Eye (tissue), 1 donor: ENCODE data around the gene STRIP2.
"Not testable (repeated sequence)": the region's sequence is repeated elsewhere in the genome, so short reads cannot be mapped to it uniquely, and the experiment has no call there.

Experiments used
- DNase-seq: peaks from one replicate; pipeline ENCODE4 v3.0.0-alpha.2; 2015

The STRIP2 gene

DNA sequence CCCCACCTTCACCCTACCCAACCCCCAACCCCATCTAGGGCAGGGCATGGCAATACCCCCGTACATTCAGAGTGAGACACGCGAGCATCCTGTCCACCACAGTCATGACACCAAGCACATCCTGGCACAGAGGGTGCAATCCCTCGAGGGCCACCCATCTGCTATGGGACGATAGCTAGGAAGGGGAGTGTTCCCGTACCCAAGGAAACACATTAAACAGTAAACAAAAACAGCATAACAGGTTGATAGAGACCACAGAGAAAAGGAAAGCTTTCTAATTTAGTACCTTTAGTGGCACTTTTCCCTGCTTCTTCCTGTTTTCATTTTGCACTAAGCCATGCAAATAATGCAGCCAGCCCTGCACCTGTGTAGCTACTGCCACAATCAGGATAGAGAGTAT is 65.8 kb downstream of the STRIP2 start:
- no peak for DNase-seq

- peak; percentile 87 for DNase-seq
Measured at GRCh38 chr7:129501760-129502707, 67.8 kb downstream of the STRIP2 start, which contains the start of gene SMKR1. TSS of gene SMKR1 (plus strand) at chr7:129502531. CDS start at chr7:129502825, 294 bp downstream.

DNA sequence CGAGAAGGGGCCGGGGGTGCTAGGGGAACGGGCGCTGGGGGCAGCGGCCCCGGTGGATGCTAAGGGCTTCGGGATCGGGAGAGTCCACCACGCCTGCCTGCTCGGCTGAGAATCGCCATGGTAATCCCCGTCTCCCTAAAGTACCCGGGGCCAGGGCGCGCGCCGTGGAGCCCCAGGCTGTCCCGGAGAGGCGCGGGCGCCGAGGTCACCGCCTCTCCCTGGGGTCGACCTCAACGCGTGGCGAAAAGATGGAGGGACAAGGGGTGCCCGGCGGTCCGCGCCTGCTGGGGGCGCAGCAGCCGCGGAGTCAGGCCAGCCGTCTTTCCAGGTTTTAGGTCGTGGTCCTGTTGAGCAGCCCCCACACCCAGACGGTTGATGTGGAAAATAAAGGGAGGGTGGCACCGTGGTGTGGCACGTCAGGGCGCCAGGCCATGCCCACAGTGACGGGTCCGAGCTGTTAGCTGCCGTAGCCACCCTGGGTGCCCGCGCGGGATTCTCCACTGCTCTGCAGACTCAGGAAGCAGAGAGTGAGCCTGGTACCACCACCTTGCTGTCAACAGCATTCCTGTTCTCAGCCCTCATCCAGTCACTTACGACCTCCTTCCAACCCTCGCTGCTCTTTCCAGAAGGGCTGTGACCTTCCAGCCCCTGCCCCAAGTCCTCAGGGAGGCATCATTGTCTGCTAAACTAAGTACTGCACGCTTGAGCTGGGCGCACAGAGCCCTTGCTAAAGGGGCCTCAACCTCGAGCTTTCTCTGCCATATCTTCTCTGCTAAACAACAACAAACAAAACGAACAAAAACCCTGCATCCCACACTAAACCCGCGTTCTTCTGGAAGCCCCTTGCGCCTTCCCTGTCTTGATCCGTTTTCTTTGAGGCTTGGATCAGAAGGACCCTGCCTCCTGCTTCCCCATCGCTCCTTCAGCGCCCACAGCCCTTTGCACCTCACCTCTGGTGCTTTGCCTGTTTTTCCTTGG is 68.8 kb downstream of the STRIP2 start:
- DNase-seq: peak; percentile 65

DNA sequence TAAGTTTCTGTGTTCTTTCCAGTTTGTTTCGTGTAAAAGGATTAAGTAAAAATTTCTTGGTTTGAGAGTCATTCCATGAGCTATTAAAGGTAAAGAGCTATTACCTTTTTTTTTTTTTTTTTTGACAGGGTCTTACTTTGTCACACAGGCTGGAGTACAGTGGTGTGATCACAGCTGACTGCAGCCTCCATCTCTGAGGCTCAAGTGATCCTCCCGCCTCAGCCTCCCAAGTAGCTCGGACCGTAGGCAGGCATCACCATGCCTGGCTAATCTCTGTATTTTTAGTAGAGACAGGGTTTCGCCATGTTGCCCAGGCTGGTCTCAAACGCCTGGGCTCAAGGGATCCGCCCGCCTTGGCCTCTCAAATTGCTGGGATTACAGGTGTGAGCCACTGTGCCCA is 69.5 kb downstream of the STRIP2 start:
- DNase-seq: no peak

- no peak for DNase-seq
Measured at GRCh38 chr7:129512192-129512591, 78.0 kb downstream of the STRIP2 start.

DNA sequence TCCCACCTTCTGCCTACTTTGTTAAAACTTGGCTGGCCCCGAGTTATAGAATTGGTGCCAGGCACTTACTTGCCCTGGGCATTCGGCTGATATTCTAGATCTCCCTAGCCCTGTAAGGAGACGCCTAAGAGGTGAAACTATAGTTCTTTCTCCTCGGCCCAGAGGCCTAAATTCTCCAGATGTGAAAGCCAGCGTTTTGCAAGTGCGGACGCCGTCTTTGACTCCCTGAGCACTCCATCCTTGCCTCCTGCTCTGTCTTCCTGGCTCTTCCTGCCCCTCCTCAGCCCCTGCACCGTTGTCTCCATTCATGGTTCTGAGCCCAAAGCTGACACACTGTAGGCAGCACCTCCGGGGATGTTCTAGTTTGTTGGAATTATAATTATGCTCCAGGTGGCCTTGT is 79.3 kb downstream of the STRIP2 start:
- no peak for DNase-seq

GRCh38 chr7:129514683-129515082 is 80.5 kb downstream of the STRIP2 start:
- no peak for DNase-seq

GRCh38 chr7:129515381-129515780 is 81.1 kb downstream of the STRIP2 start:
- DNase-seq: no peak

DNA sequence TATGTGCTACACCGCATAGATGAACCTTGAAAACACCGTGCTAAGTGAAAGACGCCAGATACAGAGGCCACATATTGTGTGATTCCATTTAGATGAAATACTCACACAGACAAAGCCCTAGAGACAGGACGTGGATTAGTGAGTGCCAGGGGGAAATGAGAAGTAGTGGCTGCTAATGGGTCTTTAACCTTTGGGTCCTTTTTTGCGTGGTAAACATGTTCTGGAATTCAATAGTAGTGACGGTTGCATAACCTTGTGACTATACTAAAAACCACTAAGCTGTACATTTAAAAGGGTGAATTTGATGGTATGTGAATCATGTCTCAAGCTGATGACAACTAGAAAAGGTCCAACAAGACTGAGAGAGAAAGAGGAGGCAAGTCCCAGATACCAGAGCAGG is 83.7 kb downstream of the STRIP2 start:
- DNase-seq: no peak

- DNase-seq: no peak
Measured at GRCh38 chr7:129519464-129519863, 85.2 kb downstream of the STRIP2 start.

- peak; percentile 29 for DNase-seq
Measured at GRCh38 chr7:129522088-129522970, 88.1 kb downstream of the STRIP2 start.

- DNase-seq: no peak
Measured at GRCh38 chr7:129522971-129523340, 88.7 kb downstream of the STRIP2 start.

DNA sequence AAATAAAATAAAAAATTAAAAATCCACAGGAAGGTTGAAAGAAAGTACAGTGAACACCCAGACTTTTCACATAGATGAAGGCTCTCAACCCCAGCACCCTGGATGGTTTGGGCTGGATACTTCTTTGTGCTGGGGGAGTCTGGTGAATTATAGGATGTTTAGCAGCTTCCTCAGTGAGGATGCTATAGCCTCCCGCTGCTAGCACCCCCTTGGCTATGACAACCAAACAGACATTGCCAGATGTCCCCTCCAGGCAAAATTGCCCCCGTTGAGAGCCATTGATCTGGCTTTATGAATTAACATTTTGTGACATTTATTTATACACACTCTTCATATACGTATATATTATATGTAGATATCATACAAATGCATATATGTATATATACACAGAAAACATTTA is 89.7 kb downstream of the STRIP2 start:
- no peak for DNase-seq

DNA sequence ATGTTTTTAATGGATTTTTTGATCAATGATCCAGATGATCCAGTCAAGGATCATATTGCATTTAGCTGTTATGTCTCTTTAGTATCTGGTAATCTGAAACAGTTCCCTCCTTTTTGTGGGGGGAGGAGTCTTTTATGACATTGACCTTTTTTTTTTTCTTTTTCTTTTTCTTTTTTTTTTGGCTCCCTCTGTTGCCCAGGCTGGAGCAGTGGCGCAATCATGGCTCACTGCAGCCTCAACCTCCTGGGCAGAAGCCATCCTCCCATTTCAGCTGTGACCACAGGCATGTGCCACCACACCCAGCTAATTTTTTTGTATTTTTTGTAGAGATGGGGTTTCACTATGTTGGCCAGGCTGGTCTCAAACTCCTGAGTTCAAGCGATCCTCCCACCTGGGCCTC is 90.2 kb downstream of the STRIP2 start:
- not testable (repeated sequence) for DNase-seq

GRCh38 chr7:129525225-129525862 is 91.1 kb downstream of the STRIP2 start:
- no peak for DNase-seq

GRCh38 chr7:129529643-129530042 is 95.4 kb downstream of the STRIP2 start:
- no peak for DNase-seq

- DNase-seq: no peak
Measured at GRCh38 chr7:129530795-129531391, 96.7 kb downstream of the STRIP2 start.

DNA sequence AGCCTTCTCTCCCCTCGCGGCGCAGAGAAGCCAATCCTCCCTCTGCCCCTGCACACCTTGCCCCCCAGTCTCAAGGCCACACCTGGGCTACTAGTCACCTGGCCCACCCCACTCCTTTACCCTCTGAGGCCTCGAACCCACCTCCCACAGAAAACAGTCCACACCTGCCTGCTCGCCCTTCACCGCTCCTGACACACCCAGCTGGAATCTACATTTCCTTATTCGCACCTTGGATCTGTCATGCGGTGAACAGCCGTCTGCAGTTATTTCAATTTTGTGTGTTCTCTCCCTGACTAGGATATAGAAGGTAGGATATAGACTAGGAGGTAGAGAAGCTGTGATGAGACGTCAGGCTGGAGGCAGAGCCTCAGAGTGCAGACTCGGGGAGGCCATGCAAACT is 97.5 kb downstream of the STRIP2 start:
- no peak for DNase-seq

GRCh38 chr7:129532375-129532774 is 98.1 kb downstream of the STRIP2 start:
- DNase-seq: no peak

DNA sequence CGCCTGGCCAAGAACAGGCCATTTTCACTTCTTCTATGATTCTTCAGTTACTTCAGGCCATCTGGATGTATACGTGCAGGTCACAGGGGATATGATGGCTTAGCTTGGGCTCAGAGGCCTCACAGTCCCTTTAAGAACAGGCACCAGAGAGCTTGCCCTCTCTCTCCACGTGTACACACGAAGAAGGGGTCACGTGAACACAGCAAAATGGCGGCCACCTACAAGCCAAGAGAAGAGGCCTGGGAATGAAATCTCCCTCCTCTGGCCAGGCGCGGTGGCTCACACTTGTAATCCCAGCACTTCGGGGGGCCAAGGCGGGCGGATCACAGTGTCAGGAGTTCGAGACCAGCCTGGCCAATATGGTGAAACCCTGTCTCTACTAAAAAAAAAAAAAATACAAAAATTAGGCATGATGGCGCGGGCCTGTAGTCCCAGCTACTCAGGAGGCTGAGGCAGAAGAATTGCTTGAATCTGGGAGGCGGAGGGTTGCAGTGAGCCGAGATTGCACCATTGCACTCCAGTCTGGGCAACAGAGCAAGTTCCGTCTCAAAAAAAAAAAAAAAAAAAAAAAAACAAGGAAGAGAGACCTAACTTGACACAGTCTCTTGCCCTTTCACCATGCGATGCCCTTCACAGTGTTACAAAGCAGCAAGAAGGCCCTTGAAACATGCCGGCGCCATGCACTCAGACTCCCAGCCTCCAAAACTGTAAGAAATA is 100.5 kb downstream of the STRIP2 start:
- not testable (repeated sequence) for DNase-seq

- DNase-seq: no peak
Measured at GRCh38 chr7:129535896-129536295, 101.7 kb downstream of the STRIP2 start.
